Measurements from ENCODE around the gene ZDHHC17.

ZDHHC17 gene

DNA sequence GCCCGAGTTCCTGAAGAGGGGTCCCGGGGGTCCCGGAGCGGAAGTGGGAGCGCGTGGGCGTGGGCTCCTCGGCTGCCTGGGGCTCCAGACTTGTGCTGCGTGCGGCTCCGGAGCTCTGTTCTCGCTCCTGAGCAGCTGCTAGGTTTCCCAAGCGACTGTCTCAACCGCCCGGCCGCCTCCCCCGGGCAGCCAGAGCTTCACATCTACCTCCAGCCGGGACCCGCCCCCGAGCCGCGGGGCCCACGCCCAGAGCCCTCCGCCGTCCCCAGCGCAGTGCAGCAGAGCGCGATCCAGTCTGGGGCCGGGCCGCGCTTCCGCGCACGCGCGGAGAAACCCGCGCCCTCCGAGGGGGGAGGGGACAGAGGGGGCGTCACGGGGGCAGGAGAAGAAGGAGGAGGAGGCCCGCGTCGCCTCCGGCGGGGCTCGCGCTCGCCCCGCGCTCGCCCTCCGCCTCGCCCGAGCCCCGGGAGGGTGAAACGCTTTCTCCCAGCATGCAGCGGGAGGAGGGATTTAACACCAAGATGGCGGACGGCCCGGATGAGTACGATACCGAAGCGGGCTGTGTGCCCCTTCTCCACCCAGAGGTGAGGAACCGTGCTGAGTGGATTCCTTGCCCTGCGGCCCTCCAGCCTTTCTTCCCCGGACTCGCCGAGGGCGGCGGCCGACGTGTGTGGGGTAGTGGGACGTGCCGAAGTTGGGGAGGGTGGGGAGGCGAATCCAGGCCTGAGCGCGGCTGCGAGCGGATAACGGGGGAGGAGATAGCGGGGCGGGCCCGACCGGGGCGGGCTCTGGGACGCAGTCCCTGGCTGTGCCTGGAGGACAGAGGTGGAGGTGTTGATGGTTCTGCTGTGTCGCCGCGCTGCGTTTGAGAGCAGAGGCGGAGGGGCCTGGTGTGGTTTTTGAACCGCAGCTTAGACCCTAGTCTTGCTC is at the start of gene ZDHHC17:
Gene ZDHHC17 (plus strand): TSS at position 370 of the 930 bp plus-strand sequence. CDS start 122 bp downstream, at position 492.
- no peak for TF ChIP-seq CTCF (IDR thresholded peaks at IDR 0.05; ENCODE audit: low read depth, low read length)
- DNase-seq (ENCODE audit: extremely low read depth, low read depth) = peak; percentile 89

DNA sequence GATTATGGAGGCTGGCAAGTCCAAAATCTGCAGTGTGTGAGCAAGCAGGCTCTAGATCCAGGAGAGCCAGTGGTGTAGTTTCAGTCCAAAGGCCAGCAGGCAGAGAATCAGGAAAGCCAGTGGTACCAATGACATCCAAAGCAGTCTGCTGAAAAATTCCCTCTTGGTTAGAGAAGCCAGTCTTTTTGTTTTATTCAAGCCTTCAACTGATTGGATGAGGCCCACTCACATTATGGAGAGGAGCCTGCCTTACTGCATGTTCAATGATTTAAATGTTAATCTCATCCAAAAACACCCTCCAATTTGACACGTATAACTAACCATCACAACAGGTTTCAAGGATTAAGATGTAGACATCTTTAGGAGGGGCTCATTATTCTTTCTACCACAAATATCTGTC is 49.5 kb upstream of the ZDHHC17 start:
- no peak for DNase-seq (ENCODE audit: extremely low read depth, low read depth)
- no peak for TF ChIP-seq CTCF (IDR thresholded peaks at IDR 0.05; ENCODE audit: low read depth, low read length)

DNA sequence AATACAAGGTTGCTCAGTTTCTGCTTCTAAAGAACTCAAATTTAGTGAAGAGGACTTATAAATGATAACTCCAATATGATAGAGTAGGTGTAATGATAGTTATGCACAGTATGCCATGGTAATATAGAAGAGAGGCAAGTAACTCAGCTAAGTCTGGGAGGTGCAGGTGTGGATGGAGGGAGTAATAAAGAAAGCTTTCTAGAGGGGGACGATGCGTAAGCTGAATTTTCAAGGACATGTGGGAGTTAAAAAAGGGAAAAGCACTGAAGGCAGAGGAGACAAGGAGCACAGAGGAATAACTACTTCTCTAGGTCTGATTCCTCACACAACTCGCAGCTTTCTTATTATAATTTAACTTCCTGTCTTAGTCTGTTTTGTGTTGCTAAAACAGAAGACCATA is 49.1 kb upstream of the ZDHHC17 start:
- DNase-seq (ENCODE audit: extremely low read depth, low read depth) = no peak
- no peak for TF ChIP-seq CTCF (IDR thresholded peaks at IDR 0.05; ENCODE audit: low read depth, low read length)

DNA sequence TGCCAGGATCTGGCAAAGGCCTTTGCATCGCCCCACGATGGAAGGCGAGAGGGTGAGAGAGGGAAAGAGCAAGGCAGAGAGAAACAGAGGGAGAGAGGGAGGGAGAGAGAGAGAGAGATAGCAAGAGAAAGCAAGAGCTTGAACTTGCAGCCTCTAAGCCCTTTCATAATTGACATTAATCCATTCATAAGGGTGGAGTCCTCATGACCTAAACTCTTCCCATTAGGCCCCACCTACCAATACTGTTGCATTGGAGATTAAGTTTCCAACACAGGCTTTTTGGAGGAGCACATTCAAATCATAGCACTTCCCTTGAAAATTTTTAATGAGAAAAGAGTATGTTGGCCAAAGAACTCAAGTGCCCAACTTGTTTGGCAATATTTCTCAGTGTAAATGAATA is 48.6 kb upstream of the ZDHHC17 start:
- no peak for TF ChIP-seq CTCF (IDR thresholded peaks at IDR 0.05; ENCODE audit: low read depth, low read length)
- no peak for DNase-seq (ENCODE audit: extremely low read depth, low read depth)

- no peak for TF ChIP-seq CTCF (IDR thresholded peaks at IDR 0.05; ENCODE audit: low read depth, low read length)
- DNase-seq (ENCODE audit: extremely low read depth, low read depth) = no peak
These were observed 46.6 kb upstream of the ZDHHC17 start for GRCh38 chr12:76717314-76717713.

DNA sequence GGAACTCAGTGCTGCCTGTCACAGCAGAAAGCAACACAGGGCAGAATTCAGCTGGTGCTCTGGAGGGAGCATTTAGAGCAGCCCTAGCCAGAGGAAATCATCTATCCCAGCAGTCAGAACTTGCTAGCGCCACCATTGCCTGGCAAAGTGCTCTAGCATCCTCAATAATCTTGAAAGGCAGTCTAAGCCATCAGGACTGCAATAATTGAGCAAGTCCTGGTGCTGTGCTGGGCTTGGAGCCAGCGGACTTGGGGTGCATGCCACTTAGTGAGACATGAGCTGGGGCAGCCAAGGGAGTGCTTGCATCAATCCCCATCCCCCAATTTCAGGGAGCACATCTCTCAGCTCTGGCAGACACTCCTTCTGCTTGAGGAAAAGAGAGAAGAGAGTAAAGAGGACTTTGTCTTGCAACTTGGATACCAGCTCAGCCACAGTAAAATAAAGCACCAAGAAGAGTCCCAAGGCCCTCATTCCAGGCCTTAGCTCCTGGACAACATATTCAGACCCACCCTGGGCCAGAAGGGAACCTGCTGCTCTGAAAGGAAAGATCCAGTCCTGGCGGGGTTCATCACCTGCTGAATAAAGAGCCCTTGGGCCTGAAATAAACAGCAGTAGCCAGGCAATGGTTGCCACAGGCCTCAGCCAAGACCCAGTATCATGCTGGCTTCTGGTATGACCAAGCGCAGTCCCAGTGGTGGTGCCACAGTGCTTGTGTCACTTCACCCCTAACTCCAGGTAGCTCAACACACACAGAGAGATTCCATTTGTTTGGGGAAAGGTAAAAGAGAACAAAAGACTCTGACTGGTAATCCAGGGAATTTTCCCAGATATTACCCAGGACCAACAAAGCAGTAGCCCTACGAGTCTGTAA is 44.5 kb upstream of the ZDHHC17 start:
- TF ChIP-seq CTCF (IDR thresholded peaks at IDR 0.05; ENCODE audit: low read depth, low read length) = no peak

DNA sequence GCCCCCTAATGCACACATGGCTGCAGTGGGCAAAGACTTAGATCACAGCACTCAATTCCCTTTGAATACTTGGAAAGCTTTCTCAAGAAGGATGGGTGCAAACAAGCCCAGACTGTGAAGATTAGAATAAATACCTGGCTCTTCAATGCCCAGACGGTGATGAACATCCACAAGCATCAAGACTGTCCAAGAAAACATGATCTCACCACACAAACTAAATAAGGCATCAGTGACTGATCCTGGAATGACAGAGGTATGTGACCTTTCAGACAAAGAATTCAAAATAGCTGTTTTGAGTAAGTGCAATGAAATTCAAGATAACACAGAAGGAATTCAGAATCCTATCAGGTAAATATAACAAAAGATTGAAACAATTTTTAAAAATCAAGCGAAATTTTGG is 43.8 kb upstream of the ZDHHC17 start:
- DNase-seq (ENCODE audit: extremely low read depth, low read depth) = no peak
- TF ChIP-seq CTCF (IDR thresholded peaks at IDR 0.05; ENCODE audit: low read depth, low read length) = no peak

More for the DNA sequence above, 44.5 kb upstream of the ZDHHC17 start:
- peak; percentile 36 for DNase-seq (ENCODE audit: extremely low read depth, low read depth)
